Stimulated activated CD4-positive, alpha-beta T cell treated with anti-CD3 and anti-CD28 coated beads, Interleukin-2, amount 100 ng/mL, for 24 hours (primary cell): ENCODE results near the gene CADPS2.

Experiments
- DNase-seq, 2 donors: peaks; one replicate each; pipeline ENCODE4 v3.0.0-alpha.2; 2020

The CADPS2 gene

GRCh38 chr7:122886357-122887081, at the start of gene CADPS2:
CADPS2 (minus strand) TSS chr7:122886460; CDS start chr7:122886337, 123 bp downstream.
- peak in 1 of 2 donors; percentile 24 for DNase-seq

- no peak for DNase-seq
Observed at GRCh38 chr7:122935620-122936019, 49.4 kb upstream of the CADPS2 start.

- no peak for DNase-seq
Observed at GRCh38 chr7:122919643-122920181, 33.5 kb upstream of the CADPS2 start.

- DNase-seq = no peak
Observed at GRCh38 chr7:122914812-122915211, 28.6 kb upstream of the CADPS2 start.

GRCh38 chr7:122913608-122914007, 27.3 kb upstream of the CADPS2 start:
- DNase-seq = no peak

- no peak for DNase-seq
Observed at GRCh38 chr7:122902751-122903495, 16.7 kb upstream of the CADPS2 start.

GRCh38 chr7:122901250-122901649, 15.0 kb upstream of the CADPS2 start:
- DNase-seq = no peak

- DNase-seq = no peak
Observed at GRCh38 chr7:122896509-122896908, 10.2 kb upstream of the CADPS2 start.

- DNase-seq = no peak
Observed at GRCh38 chr7:122893486-122893885, 7.2 kb upstream of the CADPS2 start.

- no peak for DNase-seq
Observed at GRCh38 chr7:122889116-122889515, 2.9 kb upstream of the CADPS2 start.

- no peak for DNase-seq
Observed at GRCh38 chr7:122887848-122888247, 1.6 kb upstream of the CADPS2 start.

- peak in 1 of 2 donors; percentile 2 for DNase-seq
Observed at GRCh38 chr7:122887198-122887597, 938 bp upstream of the CADPS2 start.

- DNase-seq = peak in 1 of 2 donors; percentile 1
Observed at GRCh38 chr7:122885583-122886356, 490 bp downstream of the CADPS2 start.

- no peak for DNase-seq
Observed at GRCh38 chr7:122884186-122884585, 2.1 kb downstream of the CADPS2 start.

- no peak for DNase-seq
Observed at GRCh38 chr7:122883049-122883680, 3.1 kb downstream of the CADPS2 start.

GRCh38 chr7:122881324-122881723, 4.9 kb downstream of the CADPS2 start:
- DNase-seq = no peak

GRCh38 chr7:122869260-122869659, 17.0 kb downstream of the CADPS2 start:
- no peak for DNase-seq

- no peak for DNase-seq
Observed at GRCh38 chr7:122867471-122867980, 18.7 kb downstream of the CADPS2 start.

- DNase-seq = no peak
Observed at GRCh38 chr7:122864838-122865237, 21.4 kb downstream of the CADPS2 start.

- DNase-seq = no peak
Observed at GRCh38 chr7:122864016-122864415, 22.2 kb downstream of the CADPS2 start.

- no peak for DNase-seq
Observed at GRCh38 chr7:122858320-122858719, 27.9 kb downstream of the CADPS2 start.

- no peak for DNase-seq
Observed at GRCh38 chr7:122850528-122850927, 35.7 kb downstream of the CADPS2 start.

GRCh38 chr7:122849957-122850328, 36.3 kb downstream of the CADPS2 start:
- no peak for DNase-seq
